Measurements from ENCODE around the gene MTHFR. TPM values are rescaled to one million over a fixed set of nuclear protein-coding genes. Genes with fewer than 3 reads are reported as not detected.

MTHFR gene
- total RNA-seq, 4 donors from 2014 or later = 82.0 to 130 (median 87.3) TPM

DNA sequence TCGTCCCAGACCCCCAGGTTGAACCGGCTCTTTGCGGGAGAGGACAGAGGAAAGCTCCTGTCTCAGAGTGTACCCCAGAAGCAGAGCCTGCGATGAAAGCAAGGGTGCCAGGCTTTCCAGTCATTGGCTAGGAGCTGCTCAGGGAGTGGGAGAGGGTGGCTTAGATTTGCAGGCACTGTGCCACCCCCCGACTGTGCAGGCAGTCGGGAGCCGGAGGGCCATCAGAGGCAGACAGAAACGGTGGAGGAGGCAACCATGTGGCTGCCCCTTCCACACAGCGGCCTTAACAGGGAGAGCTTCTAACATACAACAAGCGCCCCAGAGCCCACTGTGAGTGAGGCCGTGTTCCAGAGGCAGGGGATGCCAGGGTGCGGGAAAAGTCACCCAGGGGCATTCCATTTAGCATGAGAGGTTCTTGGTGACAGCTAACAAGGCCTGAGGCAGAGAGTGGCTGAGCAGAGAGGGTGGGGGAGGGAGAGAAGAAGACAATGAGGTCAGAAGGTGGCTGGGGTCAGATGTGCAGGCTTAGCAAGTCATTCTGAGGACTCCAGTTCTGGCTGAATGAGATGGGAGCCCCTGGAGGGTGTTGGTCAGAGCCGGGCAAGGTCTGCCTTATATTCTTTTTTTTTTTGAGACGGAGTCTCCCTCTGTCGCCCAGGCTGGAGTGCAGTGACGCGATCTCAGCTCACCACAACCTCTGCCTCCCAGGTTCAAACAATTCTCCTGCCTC lies 53.2 kb downstream of the MTHFR start:
- TF ChIP-seq, protein P1, sequence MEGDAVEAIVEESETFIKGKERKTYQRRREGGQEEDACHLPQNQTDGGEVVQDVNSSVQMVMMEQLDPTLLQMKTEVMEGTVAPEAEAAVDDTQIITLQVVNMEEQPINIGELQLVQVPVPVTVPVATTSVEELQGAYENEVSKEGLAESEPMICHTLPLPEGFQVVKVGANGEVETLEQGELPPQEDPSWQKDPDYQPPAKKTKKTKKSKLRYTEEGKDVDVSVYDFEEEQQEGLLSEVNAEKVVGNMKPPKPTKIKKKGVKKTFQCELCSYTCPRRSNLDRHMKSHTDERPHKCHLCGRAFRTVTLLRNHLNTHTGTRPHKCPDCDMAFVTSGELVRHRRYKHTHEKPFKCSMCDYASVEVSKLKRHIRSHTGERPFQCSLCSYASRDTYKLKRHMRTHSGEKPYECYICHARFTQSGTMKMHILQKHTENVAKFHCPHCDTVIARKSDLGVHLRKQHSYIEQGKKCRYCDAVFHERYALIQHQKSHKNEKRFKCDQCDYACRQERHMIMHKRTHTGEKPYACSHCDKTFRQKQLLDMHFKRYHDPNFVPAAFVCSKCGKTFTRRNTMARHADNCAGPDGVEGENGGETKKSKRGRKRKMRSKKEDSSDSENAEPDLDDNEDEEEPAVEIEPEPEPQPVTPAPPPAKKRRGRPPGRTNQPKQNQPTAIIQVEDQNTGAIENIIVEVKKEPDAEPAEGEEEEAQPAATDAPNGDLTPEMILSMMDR (IDR thresholded peaks at IDR 0.05) = no peak
- no peak for TF ChIP-seq POLR2A (IDR thresholded peaks at IDR 0.05)
- H3K36me3 ChIP-seq = no peaks in the 10 kb centered on the region
- no peaks in the 10 kb centered on the region for H3K27me3 ChIP-seq
- DNase-seq = no peak
- no peaks in the 10 kb centered on the region for H3K9me3 ChIP-seq
- H3K27ac ChIP-seq = no peak overlapping the region
- no peaks in the 10 kb centered on the region for H3K4me1 ChIP-seq
- H3K4me3 ChIP-seq = no peak overlapping the region

DNA sequence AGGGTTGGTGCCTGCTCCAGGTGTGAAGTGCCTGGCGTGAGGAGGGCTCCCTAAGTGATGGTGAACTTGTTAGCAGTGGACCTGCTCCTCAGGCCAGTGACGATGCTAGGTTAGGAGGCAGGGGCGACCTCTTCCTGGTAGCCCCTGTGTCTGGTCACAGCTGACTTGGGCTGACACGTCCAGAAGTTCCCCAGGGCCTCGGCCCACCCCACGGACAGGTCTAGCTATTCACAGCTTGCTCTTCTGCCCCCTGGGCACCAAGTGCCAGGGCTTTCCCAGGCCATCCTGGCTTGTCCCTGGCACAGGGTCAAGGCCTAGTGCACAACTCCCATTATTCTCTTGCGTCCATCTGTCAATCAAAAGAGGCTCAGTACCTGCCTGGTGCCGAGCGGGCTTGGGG lies 54.7 kb downstream of the MTHFR start:
- TF ChIP-seq, protein P1 (IDR thresholded peaks at IDR 0.05) = no peak
- no peak for TF ChIP-seq POLR2A (IDR thresholded peaks at IDR 0.05)
- no peaks in the 10 kb centered on the region for H3K36me3 ChIP-seq

DNA sequence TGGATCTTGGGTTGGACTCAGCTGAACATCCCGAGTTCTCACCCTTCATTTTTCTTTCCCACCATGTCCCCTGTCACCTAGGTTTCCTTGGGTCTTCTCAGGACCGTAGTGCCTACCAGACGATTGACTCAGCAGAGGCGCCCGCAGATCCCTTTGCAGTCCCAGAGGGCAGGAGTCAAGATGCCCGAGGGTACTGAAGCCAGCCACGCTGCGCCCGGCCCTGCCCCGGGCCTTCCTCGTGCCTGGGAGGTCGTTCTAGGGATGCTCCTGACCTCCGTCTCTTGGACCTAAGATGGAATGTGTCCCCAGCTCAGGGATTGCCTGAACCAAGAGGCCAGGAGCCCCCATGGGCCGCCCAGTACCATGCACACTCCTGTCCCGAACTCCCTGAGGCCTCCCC lies 55.8 kb downstream of the MTHFR start:
- DNase-seq = no peak
- no peaks in the 10 kb centered on the region for H3K36me3 ChIP-seq
- no peaks in the 10 kb centered on the region for H3K9me3 ChIP-seq
- TF ChIP-seq, protein P1 (IDR thresholded peaks at IDR 0.05) = no peak
- no peak for TF ChIP-seq POLR2A (IDR thresholded peaks at IDR 0.05)
- no peak overlapping the region for H3K27ac ChIP-seq
- H3K4me3 ChIP-seq = no peak overlapping the region
- no peaks in the 10 kb centered on the region for H3K27me3 ChIP-seq
- no peaks in the 10 kb centered on the region for H3K4me1 ChIP-seq

More for the DNA sequence above, 54.7 kb downstream of the MTHFR start:
- DNase-seq = no peak
- Histone ChIP-seq H3K27me3 (no peaks in the 10 kb centered on the region), H3K9me3 (no peaks in the 10 kb centered on the region), H3K4me3 (no peak overlapping the region), H3K27ac (no peak overlapping the region), H3K4me1 (no peaks in the 10 kb centered on the region)

DNA sequence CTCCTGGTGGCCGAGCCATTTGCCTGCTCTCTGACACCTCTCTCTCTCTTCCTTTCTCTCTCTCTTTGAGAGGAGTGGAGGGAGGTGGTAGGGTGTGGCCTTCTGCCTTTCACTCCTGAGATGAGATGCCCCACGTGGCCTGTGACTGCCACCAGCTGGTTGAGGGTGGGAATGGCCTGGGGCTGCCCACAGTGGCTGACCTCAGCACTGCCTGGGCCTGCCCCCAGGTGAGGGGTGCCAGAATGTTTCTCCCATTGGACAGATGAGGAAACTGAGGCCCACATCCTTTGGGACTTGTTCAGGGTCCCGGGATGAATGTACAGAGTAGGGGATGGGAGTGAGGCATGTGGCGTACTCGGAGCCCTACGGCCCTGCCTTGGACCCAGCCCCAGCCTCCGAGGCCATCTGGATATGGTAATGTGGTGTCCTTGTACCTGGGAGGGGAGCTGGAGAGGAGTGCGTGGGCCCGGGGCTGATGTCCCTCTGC lies 56.5 kb downstream of the MTHFR start:
- H3K27me3 ChIP-seq = no peaks in the 10 kb centered on the region
- DNase-seq = peak in 2 of 3 donors; percentile 54 to 68
- TF ChIP-seq POLR2A (IDR thresholded peaks at IDR 0.05) = no peak
- TF ChIP-seq, protein P1 (IDR thresholded peaks at IDR 0.05) = peak in 5 of 6 experiments; percentile 16 to 55 (median 51)
- no peaks in the 10 kb centered on the region for H3K36me3 ChIP-seq
- no peak overlapping the region for H3K4me3 ChIP-seq
- H3K4me1 ChIP-seq = no peaks in the 10 kb centered on the region
- no peak overlapping the region for H3K27ac ChIP-seq
- no peaks in the 10 kb centered on the region for H3K9me3 ChIP-seq

DNA sequence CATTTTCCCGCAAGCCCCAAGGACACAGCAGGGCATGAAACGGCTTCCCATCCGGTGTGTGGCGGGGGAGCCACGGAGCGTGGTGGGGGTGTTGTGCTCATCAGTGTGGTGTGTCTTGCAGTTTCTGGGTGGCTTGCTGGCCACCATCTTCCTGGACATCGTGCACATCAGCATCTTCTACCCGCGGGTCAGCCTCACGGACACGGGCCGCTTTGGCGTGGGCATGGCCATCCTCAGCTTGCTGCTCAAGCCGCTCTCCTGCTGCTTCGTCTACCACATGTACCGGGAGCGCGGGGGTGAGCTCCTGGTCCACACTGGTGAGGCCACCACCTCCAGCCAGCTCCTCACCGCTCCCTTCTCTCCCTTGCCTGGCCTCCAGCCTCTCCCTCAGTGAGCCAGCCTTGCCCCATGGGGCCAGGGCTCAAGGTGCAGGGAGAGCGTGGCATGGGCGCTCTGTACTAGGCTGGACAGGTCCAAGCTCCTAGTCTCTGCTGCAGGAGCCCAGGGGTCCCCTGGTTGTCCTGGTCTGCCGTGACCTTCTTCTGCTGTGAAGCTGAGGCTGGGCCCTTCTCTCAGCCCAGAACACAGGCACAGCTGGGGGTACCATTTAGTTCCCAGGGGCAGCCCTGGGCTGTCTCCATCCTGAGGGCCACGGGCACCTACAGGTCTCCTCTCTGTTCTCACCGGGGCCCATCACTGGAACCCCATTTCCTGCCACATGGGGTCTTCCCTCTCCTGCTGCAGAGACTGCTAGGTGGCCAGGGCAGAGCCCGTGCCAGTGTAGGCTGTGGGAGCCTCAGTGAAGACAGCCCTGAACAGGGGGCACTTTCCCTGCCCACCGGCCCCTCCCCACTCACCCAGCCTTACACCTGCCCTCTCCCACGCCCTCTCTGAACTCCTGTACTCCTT lies 57.2 kb downstream of the MTHFR start:
- no peaks in the 10 kb centered on the region for H3K36me3 ChIP-seq
- no peak overlapping the region for H3K4me3 ChIP-seq
- TF ChIP-seq POLR2A (IDR thresholded peaks at IDR 0.05) = no peak
- TF ChIP-seq, protein P1 (IDR thresholded peaks at IDR 0.05) = no peak
- no peaks in the 10 kb centered on the region for H3K9me3 ChIP-seq
- no peaks in the 10 kb centered on the region for H3K4me1 ChIP-seq
- DNase-seq = no peak
- no peak overlapping the region for H3K27ac ChIP-seq
- H3K27me3 ChIP-seq = no peaks in the 10 kb centered on the region
